NT2/D1 (cell line): ENCODE data around the gene EEFSEC.

Experiments used
- SUZ12 ChIP-seq: IDR thresholded peaks from 2 replicates; pipeline ENCODE4 v1.6.1; 2011; ENCODE audit not compliant: insufficient read length, insufficient read depth; ENCODE audit errors: extremely low read depth
- ZNF274 ChIP-seq: IDR thresholded peaks from 2 replicates; pipeline ENCODE4 v1.6.1; 2011; ENCODE audit warnings: mild to moderate bottlenecking, low read depth, low read length

DNA sequence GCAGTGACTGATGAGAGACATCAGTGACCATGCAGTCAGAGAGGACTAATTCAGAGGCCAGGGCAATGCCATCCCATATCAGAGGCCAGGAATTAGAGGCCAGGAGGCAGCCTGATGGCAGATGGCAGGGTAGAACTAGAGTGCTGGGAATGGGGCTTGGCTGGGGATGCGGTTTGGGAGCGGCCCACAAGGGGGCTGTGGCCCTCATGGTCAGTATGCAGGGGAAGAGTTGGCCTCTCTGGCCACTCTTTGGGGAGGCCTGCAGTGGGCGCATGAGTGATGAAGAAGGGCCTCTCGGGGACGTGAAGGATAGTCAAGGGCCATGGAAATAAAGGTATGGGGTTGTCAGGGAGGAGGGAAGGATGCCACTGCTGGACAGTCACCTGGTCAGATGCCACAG, 101.7 kb downstream of the EEFSEC start:
- no peak for TF ChIP-seq ZNF274
- TF ChIP-seq SUZ12, result no peak
